CD4-positive, alpha-beta memory T cell (primary cell): Measurements from ENCODE around the gene PEX13. TPM values are rescaled to one million over a fixed set of nuclear protein-coding genes. Genes with fewer than 3 reads are reported as not detected.
"Not testable (repeated sequence)": the region's sequence is repeated elsewhere in the genome, so short reads cannot be mapped to it uniquely, and the experiment has no call there.

Source experiments
- CTCF ChIA-PET: fragments of 350-600 bp; sonication (Branson Sonifier 250); formaldehyde crosslinking; loops from one replicate; lab custom pipeline; 2021; ENCODE audit warnings: inconsistent platforms; ENCODE audit not compliant: partially characterized antibody; lab: Charles Lee
- POLR2A ChIA-PET: fragments of 350-600 bp; sonication (Branson Sonifier 250); formaldehyde crosslinking; loops from one replicate; lab custom pipeline; 2021; ENCODE audit not compliant: partially characterized antibody; lab: Charles Lee
- DNase-seq, 5 donors: peaks; one replicate each; pipeline versions ENCODE4 v3.0.0 to v3.0.0-alpha.2; 2020 to 2022; ENCODE audit warnings: mixed read lengths in 1 of 5
- H3K27ac ChIP-seq: one replicate; pipeline ENCODE4 v1.7.0; 2013; ENCODE audit warnings: low read depth, low read length
- H3K27me3 ChIP-seq: 2 replicates; pipeline ENCODE4 v1.7.0; 2013; ENCODE audit warnings: mild to moderate bottlenecking, low read length, moderate library complexity; ENCODE audit not compliant: insufficient read depth
- H3K36me3 ChIP-seq: 2 replicates; pipeline ENCODE4 v1.7.0; 2013; ENCODE audit warnings: mild to moderate bottlenecking, low read length, moderate library complexity; ENCODE audit not compliant: insufficient read depth
- H3K4me1 ChIP-seq: 2 replicates; pipeline ENCODE4 v1.7.0; 2013; ENCODE audit warnings: mild to moderate bottlenecking, low read length, moderate library complexity; ENCODE audit not compliant: insufficient read depth
- H3K4me3 ChIP-seq, 2 donors: one replicate each; pipeline ENCODE4 v1.7.0; 2013; ENCODE audit warnings: low read length in 2 of 2, mild to moderate bottlenecking in 1 of 2
- H3K9me3 ChIP-seq, 2 donors: one replicate each; pipeline ENCODE4 v1.7.0; 2013; ENCODE audit warnings: low read length in 2 of 2, control low read depth in 1 of 2; ENCODE audit not compliant: control insufficient read depth in 1 of 2
- H3K27ac Mint-ChIP-seq, 7 donors: one replicate each; pipeline ENCODE4 v1.8.0; 2020 to 2021; ENCODE audit warnings: mixed read lengths in 7 of 7, mild to moderate bottlenecking in 6 of 7, inconsistent platforms in 3 of 7, moderate library complexity in 3 of 7
- H3K27me3 Mint-ChIP-seq, 2 donors: one replicate each; pipeline ENCODE4 v1.8.0; 2020 to 2021; ENCODE audit warnings: mixed read lengths in 2 of 2
- H3K36me3 Mint-ChIP-seq, 2 donors: one replicate each; pipeline ENCODE4 v1.8.0; 2020 to 2021; ENCODE audit warnings: mixed read lengths in 2 of 2, inconsistent platforms in 1 of 2, mild to moderate bottlenecking in 1 of 2
- H3K4me1 Mint-ChIP-seq, 4 donors: one replicate each; pipeline ENCODE4 v1.8.0; 2020 to 2021; ENCODE audit warnings: mixed read lengths in 4 of 4, mild to moderate bottlenecking in 1 of 4
- H3K4me3 Mint-ChIP-seq, 8 donors: one replicate each; pipeline ENCODE4 v1.8.0; 2020 to 2021; ENCODE audit warnings: mixed read lengths in 8 of 8, mild to moderate bottlenecking in 7 of 8, moderate library complexity in 6 of 8, inconsistent platforms in 3 of 8
- H3K9me3 Mint-ChIP-seq, 8 donors: one replicate each; pipeline ENCODE4 v1.8.0; 2020 to 2021; ENCODE audit warnings: mixed read lengths in 8 of 8, mild to moderate bottlenecking in 5 of 8, inconsistent platforms in 3 of 8, moderate library complexity in 1 of 8
- intact Hi-C: fragments of 100-400 bp; cut with micrococcal nuclease; formaldehyde crosslinking; loops from one replicate; pipeline ENCODE4 v1.15.1; 2023
- polyA plus RNA-seq, 2 donors: library from polyadenylated mRNA; unstranded; fragments of 300-500 nt; fragmentation: Illumina TruSeq; gene quantifications; one replicate each; pipeline ENCODE4 v1.2.3, GENCODE V29; 2021
- total RNA-seq, 2 experiments: library from RNA; stranded (reverse); gene quantifications; one replicate each; pipeline ENCODE4 v1.2.3, GENCODE V29; 2021

Gene PEX13
- total and polyA plus RNA-seq, 4 experiments from 2014 or later = 10.7 to 26.6 (median 21.0) TPM

- Histone ChIP-seq H3K4me3 (no peak overlapping the region), H3K36me3 (no peaks in the 10 kb centered on the region), H3K4me1 (no peaks in the 10 kb centered on the region), H3K9me3 (no peaks in the 10 kb centered on the region), H3K27ac (no peak overlapping the region), H3K27me3 (no peaks in the 10 kb centered on the region)
- Mint-ChIP-seq H3K36me3 (no peaks in the 10 kb centered on the region), H3K4me1 (peaks cover 4 to 17% (median 9%) of the 10 kb centered on the region in 4 donors), H3K27ac (peak overlapping the region in 2 of 7 donors; percentile 57 to 59), H3K4me3 (no peak overlapping the region), H3K9me3 (no peaks in the 10 kb centered on the region), H3K27me3 (no peaks in the 10 kb centered on the region)
- intact Hi-C loops = no loop called here
- no peak for DNase-seq
- CTCF ChIA-PET = no interaction called here
- POLR2A ChIA-PET = no interaction called here
Observed at GRCh38 chr2:60977562-60977895, 40.0 kb upstream of the PEX13 start.

- DNase-seq = no peak
- Mint-ChIP-seq H3K36me3 (no peaks in the 10 kb centered on the region), H3K27ac (peak overlapping the region in 1 of 7 donors; percentile 5), H3K4me1 (peaks cover 4 to 15% (median 8%) of the 10 kb centered on the region in 4 donors), H3K4me3 (no peak overlapping the region), H3K27me3 (no peaks in the 10 kb centered on the region), H3K9me3 (no peaks in the 10 kb centered on the region)
- Histone ChIP-seq H3K9me3 (no peaks in the 10 kb centered on the region), H3K36me3 (no peaks in the 10 kb centered on the region), H3K27me3 (no peaks in the 10 kb centered on the region), H3K27ac (no peak overlapping the region), H3K4me3 (no peak overlapping the region), H3K4me1 (no peaks in the 10 kb centered on the region)
- intact Hi-C loops = no loop called here
- ChIA-PET POLR2A (no interaction called here), CTCF (no interaction called here)
Observed at GRCh38 chr2:60979231-60979630, 38.3 kb upstream of the PEX13 start.

- Histone ChIP-seq H3K4me1 (no peaks in the 10 kb centered on the region), H3K27me3 (no peaks in the 10 kb centered on the region), H3K27ac (no peak overlapping the region), H3K36me3 (no peaks in the 10 kb centered on the region), H3K4me3 (no peak overlapping the region), H3K9me3 (no peaks in the 10 kb centered on the region)
- H3K27me3 Mint-ChIP-seq = no peaks in the 10 kb centered on the region
- ChIA-PET POLR2A (no interaction called here), CTCF (no interaction called here)
- no peaks in the 10 kb centered on the region for H3K36me3 Mint-ChIP-seq
- H3K27ac Mint-ChIP-seq = peak overlapping the region in 1 of 7 donors; percentile 52
- DNase-seq = no peak
- H3K9me3 Mint-ChIP-seq = no peaks in the 10 kb centered on the region
- H3K4me3 Mint-ChIP-seq = no peak overlapping the region
- intact Hi-C loops = no loop called here
- peaks cover 4 to 15% (median 8%) of the 10 kb centered on the region in 4 donors for H3K4me1 Mint-ChIP-seq
Observed at GRCh38 chr2:60980071-60980815, 37.3 kb upstream of the PEX13 start.

GRCh38 chr2:60982066-60982465 lies 35.5 kb upstream of the PEX13 start:
- H3K4me1 ChIP-seq, H3K9me3 Mint-ChIP-seq, DNase-seq, H3K4me3 Mint-ChIP-seq, H3K4me1 Mint-ChIP-seq, CTCF ChIA-PET, H3K36me3 Mint-ChIP-seq, POLR2A ChIA-PET, intact Hi-C loops, H3K27me3 ChIP-seq, H3K9me3 ChIP-seq, H3K27ac Mint-ChIP-seq, H3K27ac ChIP-seq, H3K27me3 Mint-ChIP-seq, H3K36me3 ChIP-seq, H3K4me3 ChIP-seq: not testable (repeated sequence)

- peak overlapping the region in 1 of 7 donors; percentile 82 for H3K27ac Mint-ChIP-seq
- CTCF ChIA-PET = no interaction called here
- intact Hi-C loops = no loop called here
Observed at GRCh38 chr2:60984720-60985119, 32.8 kb upstream of the PEX13 start.

GRCh38 chr2:60987041-60987440 lies 30.5 kb upstream of the PEX13 start:
- H3K27ac Mint-ChIP-seq = peak overlapping the region in 2 of 7 donors; percentile 47 to 65
- no peak for DNase-seq
- Histone ChIP-seq H3K27me3 (no peaks in the 10 kb centered on the region), H3K27ac (no peak overlapping the region), H3K36me3 (no peaks in the 10 kb centered on the region), H3K9me3 (no peaks in the 10 kb centered on the region), H3K4me1 (no peaks in the 10 kb centered on the region), H3K4me3 (no peak overlapping the region)
- intact Hi-C loops = no loop called here
- POLR2A ChIA-PET = interaction anchor here (0.6 kb wide), 1 partner anchor 168 kb away, joined by 3 read pairs; no protein-coding TSS in a partner anchor
- CTCF ChIA-PET = interaction anchor here (1.8 to 1.9 kb wide), 2 partner anchors 12 to 279 kb away, joined by 5 to 7 read pairs; no protein-coding TSS in a partner anchor
- H3K36me3 Mint-ChIP-seq = peaks cover 1 to 8% of the 10 kb centered on the region in 2 donors
- no peak overlapping the region for H3K4me3 Mint-ChIP-seq
- no peaks in the 10 kb centered on the region for H3K4me1 Mint-ChIP-seq
- no peaks in the 10 kb centered on the region for H3K27me3 Mint-ChIP-seq
- peaks cover 0 to 10% (median 1%) of the 10 kb centered on the region in 8 donors for H3K9me3 Mint-ChIP-seq

More at GRCh38 chr2:60984720-60985119, 32.8 kb upstream of the PEX13 start:
- Histone ChIP-seq H3K27ac (no peak overlapping the region), H3K4me3 (no peak overlapping the region), H3K27me3 (no peaks in the 10 kb centered on the region), H3K9me3 (no peaks in the 10 kb centered on the region), H3K36me3 (no peaks in the 10 kb centered on the region), H3K4me1 (no peaks in the 10 kb centered on the region)
- Mint-ChIP-seq H3K9me3 (no peaks in the 10 kb centered on the region), H3K4me1 (peaks cover 0 to 4% (median 0%) of the 10 kb centered on the region in 4 donors), H3K4me3 (no peak overlapping the region), H3K36me3 (no peaks in the 10 kb centered on the region), H3K27me3 (no peaks in the 10 kb centered on the region)
- no peak for DNase-seq
- POLR2A ChIA-PET = no interaction called here

- H3K4me3 ChIP-seq, H3K9me3 ChIP-seq, H3K36me3 ChIP-seq, H3K27me3 Mint-ChIP-seq, DNase-seq, intact Hi-C loops, H3K4me1 Mint-ChIP-seq, H3K27ac Mint-ChIP-seq, H3K4me1 ChIP-seq, H3K4me3 Mint-ChIP-seq, H3K27me3 ChIP-seq, H3K27ac ChIP-seq, H3K36me3 Mint-ChIP-seq: not testable (repeated sequence)
- H3K9me3 Mint-ChIP-seq = peaks cover 0 to 14% (median 2%) of the 10 kb centered on the region in 8 donors
- ChIA-PET POLR2A (interaction anchor here (0.7 kb wide), 1 partner anchor 106 kb away, joined by 3 read pairs; no protein-coding TSS in a partner anchor), CTCF (interaction anchor here (1.2 to 1.9 kb wide), 3 partner anchors 10 to 280 kb away, joined by 5 to 7 read pairs (median 5); no protein-coding TSS in a partner anchor)
Observed at GRCh38 chr2:60987656-60988055, 29.9 kb upstream of the PEX13 start.
